Osteocyte (in vitro differentiated cells): ENCODE measurements around the gene DIAPH2. TPM values are rescaled to one million over a fixed set of nuclear protein-coding genes. Genes with fewer than 3 reads are reported as not detected.

Experiments
- DNase-seq: peaks from one replicate; pipeline ENCODE4 v3.0.0; 2021; ENCODE audit warnings: mixed read lengths; ENCODE audit not compliant: unreplicated experiment; ENCODE audit errors: extremely low spot score
- H3K27ac Mint-ChIP-seq: one replicate; pipeline ENCODE4 v1.8.0; 2021; ENCODE audit warnings: mild to moderate bottlenecking, mixed read lengths; ENCODE audit not compliant: unreplicated experiment
- H3K27me3 Mint-ChIP-seq: one replicate; pipeline ENCODE4 v1.8.0; 2021; ENCODE audit warnings: mixed read lengths; ENCODE audit not compliant: unreplicated experiment
- H3K36me3 Mint-ChIP-seq: one replicate; pipeline ENCODE4 v1.8.0; 2021; ENCODE audit warnings: mixed read lengths; ENCODE audit not compliant: unreplicated experiment
- H3K4me1 Mint-ChIP-seq: one replicate; pipeline ENCODE4 v1.8.0; 2021; ENCODE audit warnings: mixed read lengths; ENCODE audit not compliant: unreplicated experiment
- H3K4me3 Mint-ChIP-seq: one replicate; pipeline ENCODE4 v1.8.0; 2021; ENCODE audit warnings: mild to moderate bottlenecking, moderate library complexity, mixed read lengths; ENCODE audit not compliant: unreplicated experiment
- H3K9me3 Mint-ChIP-seq: one replicate; pipeline ENCODE4 v1.8.0; 2021; ENCODE audit warnings: mixed read lengths; ENCODE audit not compliant: unreplicated experiment
- total RNA-seq: library from RNA; stranded (reverse); gene quantifications from 2 replicates; pipeline ENCODE4 v1.2.1, GENCODE V29; 2021
- TF ChIP-seq, protein P1 (sequence below): fragments of 200-600 bp; sonication (generic); IDR thresholded peaks from 2 replicates; pipeline ENCODE4 v1.5.0; 2021; ENCODE audit warnings: antibody characterized with exemption, mild to moderate bottlenecking, moderate library complexity

DIAPH2 gene
- total RNA-seq, 1 donor from 2014 or later, result 9.3 TPM

DNA sequence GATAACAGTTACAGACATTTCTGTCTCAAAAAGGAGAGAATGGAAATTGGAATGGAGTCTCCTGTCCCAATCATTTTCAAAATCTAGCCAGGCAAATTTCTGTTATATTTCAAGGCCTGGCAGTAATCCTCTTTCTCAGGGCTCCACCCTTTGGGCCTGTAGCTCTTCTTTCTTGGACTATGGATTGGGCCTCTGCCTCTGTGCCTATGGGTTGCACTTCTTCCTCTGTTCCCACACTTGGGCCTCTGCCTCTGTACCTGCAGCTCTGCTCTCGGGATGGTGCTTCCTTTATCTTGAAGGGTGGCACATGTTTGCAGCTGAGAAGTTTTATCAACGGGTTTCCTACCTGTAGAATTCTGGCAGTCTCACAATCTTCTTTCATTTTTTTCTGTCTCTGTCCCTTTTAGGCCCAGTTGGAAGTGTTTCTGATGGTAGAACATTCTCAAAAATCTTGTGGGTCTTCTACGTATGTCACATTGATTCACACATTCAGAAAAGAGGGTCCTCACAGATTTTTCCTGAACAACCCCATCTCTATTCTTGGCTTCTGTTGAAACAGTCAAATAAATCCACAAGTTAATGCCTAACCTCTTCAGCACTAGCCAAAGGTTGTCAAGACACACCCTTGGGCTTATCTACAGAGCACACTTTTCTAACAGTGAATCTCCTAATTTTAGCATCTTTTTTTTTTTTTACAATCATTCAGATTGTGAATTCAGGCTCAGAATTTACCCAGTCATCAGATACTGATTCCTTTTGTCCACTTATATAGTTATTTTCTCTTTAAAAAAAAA, 918.0 kb downstream of the DIAPH2 start:
- TF ChIP-seq, protein P1, sequence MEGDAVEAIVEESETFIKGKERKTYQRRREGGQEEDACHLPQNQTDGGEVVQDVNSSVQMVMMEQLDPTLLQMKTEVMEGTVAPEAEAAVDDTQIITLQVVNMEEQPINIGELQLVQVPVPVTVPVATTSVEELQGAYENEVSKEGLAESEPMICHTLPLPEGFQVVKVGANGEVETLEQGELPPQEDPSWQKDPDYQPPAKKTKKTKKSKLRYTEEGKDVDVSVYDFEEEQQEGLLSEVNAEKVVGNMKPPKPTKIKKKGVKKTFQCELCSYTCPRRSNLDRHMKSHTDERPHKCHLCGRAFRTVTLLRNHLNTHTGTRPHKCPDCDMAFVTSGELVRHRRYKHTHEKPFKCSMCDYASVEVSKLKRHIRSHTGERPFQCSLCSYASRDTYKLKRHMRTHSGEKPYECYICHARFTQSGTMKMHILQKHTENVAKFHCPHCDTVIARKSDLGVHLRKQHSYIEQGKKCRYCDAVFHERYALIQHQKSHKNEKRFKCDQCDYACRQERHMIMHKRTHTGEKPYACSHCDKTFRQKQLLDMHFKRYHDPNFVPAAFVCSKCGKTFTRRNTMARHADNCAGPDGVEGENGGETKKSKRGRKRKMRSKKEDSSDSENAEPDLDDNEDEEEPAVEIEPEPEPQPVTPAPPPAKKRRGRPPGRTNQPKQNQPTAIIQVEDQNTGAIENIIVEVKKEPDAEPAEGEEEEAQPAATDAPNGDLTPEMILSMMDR, result no peak
- H3K4me1 Mint-ChIP-seq, result no peaks in the 10 kb centered on the region
- H3K36me3 Mint-ChIP-seq, result no peaks in the 10 kb centered on the region

DNA sequence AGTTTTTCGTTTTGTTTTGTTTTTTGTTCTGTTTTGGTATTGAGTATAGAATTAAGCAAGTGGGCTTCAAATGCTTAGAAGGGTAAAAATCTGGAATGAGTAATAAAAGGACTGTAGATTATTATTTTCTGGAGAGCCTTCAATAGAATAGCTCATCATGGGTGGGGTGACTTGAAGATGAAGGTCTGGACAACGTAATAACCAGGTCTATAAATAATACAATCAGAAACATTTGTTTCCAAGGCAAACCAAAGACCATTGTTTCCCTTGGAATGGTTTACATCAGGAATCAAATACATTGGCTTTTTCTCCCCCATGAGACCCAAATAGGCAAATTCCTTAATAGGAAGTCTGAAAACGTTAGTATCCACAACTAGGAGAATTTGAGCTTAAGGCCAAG, 920.6 kb downstream of the DIAPH2 start:
- Mint-ChIP-seq H3K27me3 (no peaks in the 10 kb centered on the region), H3K27ac (no peak overlapping the region), H3K4me3 (no peak overlapping the region), H3K36me3 (no peaks in the 10 kb centered on the region), H3K4me1 (no peaks in the 10 kb centered on the region), H3K9me3 (peaks cover 19% of the 10 kb centered on the region)
- TF ChIP-seq, protein P1, result no peak
- no peak for DNase-seq

More for the DNA sequence above, 918.0 kb downstream of the DIAPH2 start:
- no peak for DNase-seq
- Mint-ChIP-seq H3K4me3 (no peak overlapping the region), H3K9me3 (peaks cover 16% of the 10 kb centered on the region), H3K27ac (no peak overlapping the region), H3K27me3 (no peaks in the 10 kb centered on the region)

DNA sequence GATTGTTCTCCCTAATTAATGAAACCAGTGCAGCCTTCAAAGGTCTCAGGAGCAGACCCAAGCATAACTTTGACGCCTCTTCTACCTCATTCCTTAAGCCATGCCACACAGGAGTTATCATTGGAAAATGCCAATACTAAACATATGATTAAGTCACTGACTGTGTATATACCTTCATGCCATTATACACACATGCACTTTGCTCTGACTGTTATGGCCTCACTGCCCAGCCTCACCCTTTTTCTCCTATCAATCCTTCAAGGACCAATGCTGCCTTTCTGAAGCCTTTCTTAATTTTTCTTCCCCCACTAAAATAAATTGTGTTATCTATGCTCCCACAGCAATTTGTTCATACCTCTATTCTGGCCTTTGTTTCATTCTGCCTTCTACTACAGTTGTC, 924.7 kb downstream of the DIAPH2 start:
- no peak overlapping the region for H3K27ac Mint-ChIP-seq
- TF ChIP-seq, protein P1, result no peak
- no peaks in the 10 kb centered on the region for H3K4me1 Mint-ChIP-seq

DNA sequence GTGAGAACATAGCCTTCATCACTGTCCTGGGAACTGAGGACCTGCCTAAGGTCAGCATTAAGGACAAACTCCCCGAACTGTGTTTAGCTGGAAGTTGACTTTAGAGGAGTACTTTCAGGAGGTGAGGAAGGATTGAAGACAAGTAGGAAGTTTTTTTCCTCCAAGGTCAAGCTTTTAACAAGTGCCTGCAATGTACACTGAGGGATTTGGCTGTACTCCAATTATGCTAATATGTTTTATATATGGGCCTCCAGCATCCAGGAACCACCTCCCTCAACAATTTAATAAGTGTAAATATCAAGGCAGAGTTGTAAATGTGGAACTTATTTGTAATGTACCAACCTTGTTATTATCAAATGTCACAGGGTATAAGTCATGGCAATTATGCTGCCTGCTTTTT, 925.3 kb downstream of the DIAPH2 start:
- Mint-ChIP-seq H3K4me3 (no peak overlapping the region), H3K4me1 (no peaks in the 10 kb centered on the region), H3K27me3 (no peaks in the 10 kb centered on the region), H3K9me3 (peaks cover 13% of the 10 kb centered on the region), H3K27ac (no peak overlapping the region), H3K36me3 (no peaks in the 10 kb centered on the region)
- no peak for DNase-seq
- TF ChIP-seq, protein P1, result no peak

More for the DNA sequence above, 924.7 kb downstream of the DIAPH2 start:
- Mint-ChIP-seq H3K27me3 (no peaks in the 10 kb centered on the region), H3K4me3 (no peak overlapping the region), H3K9me3 (peaks cover 10% of the 10 kb centered on the region), H3K36me3 (no peaks in the 10 kb centered on the region)
- DNase-seq, result no peak

DNA sequence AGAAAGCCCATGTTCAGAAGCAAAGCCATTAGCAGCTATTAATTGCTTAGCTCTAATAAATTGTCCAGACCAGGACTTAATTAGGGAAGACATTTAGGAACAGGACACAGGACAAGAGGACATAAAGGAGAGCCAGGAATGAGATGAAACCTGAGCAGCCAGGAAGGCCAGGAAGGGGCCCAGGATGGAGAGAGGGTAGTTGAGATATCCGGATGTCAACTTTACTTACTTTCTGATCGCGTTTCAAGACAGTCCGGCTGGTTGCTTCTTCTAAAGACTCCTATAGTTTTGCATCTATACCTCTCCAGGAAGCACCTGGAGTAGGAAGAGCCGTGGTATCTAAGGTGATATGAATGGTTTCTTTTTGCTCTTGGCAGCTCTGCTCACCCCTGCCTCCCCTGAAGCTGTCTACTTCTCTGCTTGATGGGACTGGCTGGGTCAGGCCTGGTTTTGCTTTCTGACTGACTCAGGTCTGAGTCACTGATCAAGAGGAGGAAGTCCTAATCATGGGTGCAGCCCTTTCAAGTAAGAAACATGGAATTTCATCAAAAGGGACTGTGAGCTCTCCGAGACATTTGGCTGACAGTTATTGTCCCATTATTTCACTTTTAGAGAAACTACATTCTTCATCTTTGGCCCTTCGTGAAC, 932.4 kb downstream of the DIAPH2 start:
- no peak overlapping the region for H3K4me3 Mint-ChIP-seq

More for the DNA sequence above, 932.4 kb downstream of the DIAPH2 start:
- Mint-ChIP-seq H3K27ac (no peak overlapping the region), H3K4me1 (peaks cover 2% of the 10 kb centered on the region), H3K9me3 (peaks cover 19% of the 10 kb centered on the region), H3K27me3 (no peaks in the 10 kb centered on the region), H3K36me3 (no peaks in the 10 kb centered on the region)
- TF ChIP-seq, protein P1, result no peak
- no peak for DNase-seq
